Cardiac fibroblast (primary cell): ENCODE measurements around the gene SRPK1.
"Not testable (repeated sequence)": the region's sequence is repeated elsewhere in the genome, so short reads cannot be mapped to it uniquely, and the experiment has no call there.

Experiments used
- DNase-seq, 2 donors: peaks; one replicate each; pipeline versions ENCODE4 v3.0.0 to v3.0.0-alpha.2; 2010; ENCODE audit warnings: low read depth in 2 of 2
- H3K4me3 ChIP-seq, 2 donors: replicated peaks in 1 of 2; 1 replicate in 1 of 2; 2 replicates in 1 of 2; pipeline ENCODE4 v1.5.1; 2011; ENCODE audit warnings: low read depth in 2 of 2, low read length in 2 of 2, mild to moderate bottlenecking in 2 of 2, moderate library complexity in 1 of 2
- TF ChIP-seq, protein P1 (sequence below): IDR thresholded peaks from one replicate; pipeline ENCODE4 v1.5.1; 2011; ENCODE audit warnings: low read depth, mild to moderate bottlenecking, low read length, inconsistent platforms

The SRPK1 gene

DNA sequence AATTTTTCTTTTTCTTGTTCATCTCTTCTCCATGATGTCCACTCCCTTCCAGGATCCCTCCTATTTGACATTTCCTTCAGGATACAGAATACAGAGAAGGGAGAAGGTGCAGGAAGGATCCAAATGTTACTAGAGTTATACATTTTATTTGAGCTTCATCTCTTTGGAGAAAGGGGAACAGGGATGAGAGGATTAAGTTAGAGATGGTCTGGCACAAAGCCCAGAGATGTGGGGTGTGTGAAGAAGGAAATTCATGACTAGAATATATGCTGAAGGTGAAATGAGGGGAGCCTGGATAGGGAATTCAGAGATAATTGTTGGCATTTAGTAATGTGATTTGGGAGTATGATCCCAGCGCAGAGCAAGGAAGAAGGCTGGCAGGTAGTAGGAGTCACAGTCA is 22.5 kb upstream of the SRPK1 start:
- no peak for DNase-seq
- H3K4me3 ChIP-seq = no peak overlapping the region
- TF ChIP-seq, protein P1, sequence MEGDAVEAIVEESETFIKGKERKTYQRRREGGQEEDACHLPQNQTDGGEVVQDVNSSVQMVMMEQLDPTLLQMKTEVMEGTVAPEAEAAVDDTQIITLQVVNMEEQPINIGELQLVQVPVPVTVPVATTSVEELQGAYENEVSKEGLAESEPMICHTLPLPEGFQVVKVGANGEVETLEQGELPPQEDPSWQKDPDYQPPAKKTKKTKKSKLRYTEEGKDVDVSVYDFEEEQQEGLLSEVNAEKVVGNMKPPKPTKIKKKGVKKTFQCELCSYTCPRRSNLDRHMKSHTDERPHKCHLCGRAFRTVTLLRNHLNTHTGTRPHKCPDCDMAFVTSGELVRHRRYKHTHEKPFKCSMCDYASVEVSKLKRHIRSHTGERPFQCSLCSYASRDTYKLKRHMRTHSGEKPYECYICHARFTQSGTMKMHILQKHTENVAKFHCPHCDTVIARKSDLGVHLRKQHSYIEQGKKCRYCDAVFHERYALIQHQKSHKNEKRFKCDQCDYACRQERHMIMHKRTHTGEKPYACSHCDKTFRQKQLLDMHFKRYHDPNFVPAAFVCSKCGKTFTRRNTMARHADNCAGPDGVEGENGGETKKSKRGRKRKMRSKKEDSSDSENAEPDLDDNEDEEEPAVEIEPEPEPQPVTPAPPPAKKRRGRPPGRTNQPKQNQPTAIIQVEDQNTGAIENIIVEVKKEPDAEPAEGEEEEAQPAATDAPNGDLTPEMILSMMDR = no peak

DNA sequence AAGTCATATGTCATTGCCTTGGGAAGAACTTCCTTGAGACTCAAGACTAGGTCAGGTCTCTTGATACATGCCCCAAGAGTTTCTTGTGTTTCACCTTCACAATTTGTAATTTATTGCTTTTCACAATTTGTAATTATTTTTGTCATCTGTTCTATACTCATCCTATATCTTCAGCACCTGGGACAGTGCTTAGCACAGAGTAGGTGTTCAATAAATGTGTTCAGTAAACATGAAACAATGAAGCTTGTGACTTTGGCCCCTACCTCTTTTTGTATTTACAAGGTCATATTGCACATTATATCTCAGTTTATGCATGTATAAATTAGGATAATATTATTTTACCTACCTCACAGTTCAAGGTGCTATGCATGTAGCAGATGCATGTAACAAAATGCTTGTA is 21.5 kb upstream of the SRPK1 start:
- no peak overlapping the region for H3K4me3 ChIP-seq
- TF ChIP-seq, protein P1 = no peak
- DNase-seq = no peak

DNA sequence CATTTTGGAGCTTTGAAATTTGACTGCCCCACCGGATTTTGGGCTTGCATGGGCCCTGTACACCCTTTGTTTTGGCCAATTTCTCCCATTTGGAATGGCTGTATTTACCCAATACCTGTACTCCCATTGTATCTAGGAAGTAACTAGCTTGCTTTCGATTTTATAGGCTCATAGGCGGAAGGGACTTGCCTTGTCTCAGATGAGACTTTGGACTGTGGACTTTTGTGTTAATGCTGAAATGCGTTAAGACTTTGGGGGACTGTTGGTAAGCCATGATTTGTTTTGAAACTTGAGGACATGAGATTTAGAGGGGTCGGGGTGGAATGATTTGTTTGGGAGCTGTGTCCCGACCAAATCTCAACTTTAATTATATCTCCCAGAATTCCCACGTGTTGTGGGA is 20.3 kb upstream of the SRPK1 start:
- H3K4me3 ChIP-seq, DNase-seq: not testable (repeated sequence)

DNA sequence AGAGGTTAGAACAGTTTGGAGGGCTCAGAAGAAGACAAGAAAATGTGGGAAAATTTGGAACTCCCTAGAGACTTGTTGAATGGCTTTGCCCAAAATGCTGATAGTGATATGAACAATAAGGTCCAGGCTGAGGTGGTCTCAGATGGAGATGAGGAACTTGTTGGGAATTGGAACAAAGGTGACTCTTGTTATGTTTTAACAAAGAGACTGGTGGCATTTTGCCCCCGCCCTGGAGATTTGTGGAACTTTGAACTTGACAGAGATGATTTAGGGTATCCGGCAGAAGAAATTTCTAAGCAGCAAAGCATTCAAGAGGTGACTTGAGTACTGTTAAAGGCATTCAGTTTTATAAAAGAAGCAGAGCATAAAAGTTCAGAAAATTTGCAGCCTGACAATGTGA is 19.1 kb upstream of the SRPK1 start:
- not testable (repeated sequence) for H3K4me3 ChIP-seq, DNase-seq

DNA sequence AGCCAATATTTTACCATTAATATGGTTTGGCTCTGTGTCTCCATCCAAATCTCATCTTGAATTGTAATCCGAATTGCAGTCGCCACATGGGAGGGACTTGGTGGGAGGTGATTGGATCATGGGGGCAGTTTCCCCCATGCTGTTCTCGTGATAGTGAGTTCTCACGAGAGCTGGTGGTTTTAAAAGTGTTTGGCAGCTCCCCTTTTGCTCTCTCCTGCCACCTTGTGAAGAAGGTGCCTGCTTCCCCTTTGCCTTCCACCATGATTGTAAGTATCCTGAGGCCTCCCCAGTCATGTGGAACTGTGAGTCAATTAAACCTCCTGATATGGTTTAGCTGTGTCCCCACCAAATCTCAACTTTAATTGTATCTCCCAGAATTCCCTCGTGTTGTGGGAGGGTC is 18.4 kb upstream of the SRPK1 start:
- not testable (repeated sequence) for H3K4me3 ChIP-seq, DNase-seq

DNA sequence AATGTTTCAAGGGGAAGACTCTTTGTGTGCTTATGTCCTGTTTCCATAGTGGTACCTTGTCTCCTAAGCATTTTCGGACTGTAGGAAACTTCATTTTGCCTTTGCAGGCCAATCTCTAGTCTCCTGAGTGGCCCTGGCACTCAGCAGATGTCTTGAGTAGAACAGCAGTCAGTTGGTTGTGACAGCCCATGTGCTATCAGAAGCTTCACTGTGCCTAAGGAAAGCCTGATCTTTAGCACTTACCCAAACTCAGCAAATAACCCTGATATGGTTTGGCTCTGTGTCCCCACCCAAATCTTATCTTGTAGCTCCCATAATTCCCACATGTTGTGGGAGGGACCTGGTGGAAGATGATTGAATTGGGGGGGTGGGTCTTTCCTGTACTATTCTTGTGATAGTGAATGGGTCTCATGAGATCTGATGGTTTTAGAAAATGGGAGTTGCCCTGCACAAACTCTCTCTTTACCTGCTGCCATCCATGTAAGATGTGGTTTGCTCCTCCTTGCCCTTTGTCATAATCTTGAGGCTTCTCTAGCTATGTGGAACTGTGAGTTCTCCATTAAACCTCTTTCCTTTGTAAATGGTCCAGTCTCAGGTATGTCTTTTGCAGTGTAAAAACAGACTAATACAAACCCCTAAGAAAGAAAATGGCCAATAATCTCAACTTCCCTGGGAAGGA is 15.9 kb upstream of the SRPK1 start:
- TF ChIP-seq, protein P1 = no peak
- no peak for DNase-seq

DNA sequence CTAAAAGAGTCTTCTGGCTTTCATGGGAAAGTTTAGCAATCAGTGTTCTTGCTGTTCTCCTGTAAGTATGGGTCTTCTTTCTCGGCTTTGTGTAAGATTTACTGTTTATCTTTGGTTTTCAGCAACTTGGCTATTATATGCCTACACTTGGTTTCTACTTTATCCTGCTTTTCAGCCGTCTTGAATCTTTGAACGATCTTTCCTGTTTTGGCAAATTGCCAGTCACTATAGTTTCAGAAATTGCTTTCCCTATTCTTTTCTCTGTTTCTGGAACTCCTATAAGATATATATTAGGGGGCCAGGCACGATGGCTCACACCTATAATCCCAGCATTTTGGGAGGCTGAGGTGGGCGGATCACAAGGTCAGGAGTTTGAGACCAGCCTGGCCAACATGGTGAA is 14.6 kb upstream of the SRPK1 start:
- TF ChIP-seq, protein P1 = no peak
- DNase-seq = no peak
- no peak overlapping the region for H3K4me3 ChIP-seq

More for the DNA sequence above, 15.9 kb upstream of the SRPK1 start:
- H3K4me3 ChIP-seq = no peak overlapping the region

DNA sequence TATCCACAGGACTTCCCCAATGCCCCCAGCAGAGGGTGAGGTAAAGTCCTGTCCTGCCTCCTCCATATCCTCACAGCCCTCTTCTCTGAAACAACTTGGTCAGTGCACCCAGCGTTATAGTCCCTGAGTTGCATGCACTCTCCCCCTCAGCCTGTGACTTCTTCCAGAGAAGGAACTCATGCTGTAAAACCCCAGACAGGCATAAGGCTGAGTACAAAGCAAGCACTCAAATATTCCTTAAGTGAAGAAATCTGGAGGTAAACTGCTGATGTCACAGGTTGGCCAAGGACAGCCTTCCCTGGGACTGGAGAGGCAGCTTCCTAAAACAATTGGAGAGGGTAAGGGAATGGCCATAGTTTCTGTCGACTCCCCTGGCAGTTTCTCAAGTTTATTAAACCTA is 12.9 kb upstream of the SRPK1 start:
- TF ChIP-seq, protein P1 = no peak
- H3K4me3 ChIP-seq = no peak overlapping the region

DNA sequence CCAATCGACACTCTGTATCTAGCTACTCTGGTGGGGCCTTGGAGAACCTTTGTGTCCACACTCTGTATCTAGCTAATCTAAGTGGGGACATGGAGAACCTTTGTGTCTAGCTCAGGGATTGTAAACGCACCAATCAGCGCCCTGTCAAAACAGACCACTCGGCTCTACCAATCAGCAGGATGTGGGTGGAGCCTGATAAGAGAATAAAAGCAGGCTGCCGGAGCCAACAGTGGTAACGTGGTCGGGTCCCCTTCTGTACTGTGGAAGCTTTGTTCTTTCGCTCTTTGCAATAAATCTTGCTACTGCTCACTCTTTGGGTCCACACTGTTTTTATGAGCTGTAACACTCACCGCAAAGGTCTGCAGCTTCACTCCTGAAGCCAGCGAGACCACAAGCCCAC is 11.0 kb upstream of the SRPK1 start:
- DNase-seq, H3K4me3 ChIP-seq: not testable (repeated sequence)

More for the DNA sequence above, 12.9 kb upstream of the SRPK1 start:
- DNase-seq = no peak
